HL-60 (cell line): ENCODE measurements around the gene TELO2.

Experiments
- CTCF ChIP-seq: IDR thresholded peaks from one replicate; pipeline ENCODE4 v1.5.1; 2011; ENCODE audit warnings: low read length, control low read depth, inconsistent platforms; ENCODE audit not compliant: insufficient read depth
- POLR2AphosphoS5 ChIP-seq: IDR thresholded peaks from 2 replicates; pipeline ENCODE4 v1.6.1; 2012; ENCODE audit warnings: low read depth
- REST ChIP-seq: IDR thresholded peaks from 2 replicates; pipeline ENCODE4 v1.6.1; 2012; ENCODE audit warnings: low read depth; ENCODE audit not compliant: insufficient replicate concordance
- SPI1 ChIP-seq: IDR thresholded peaks from 2 replicates; pipeline ENCODE4 v1.6.1; 2012; ENCODE audit warnings: low read depth, mild to moderate bottlenecking, borderline replicate concordance

GRCh38 chr16:1457489-1458245 lies 35.5 kb upstream of the TELO2 start:
- no peak for TF ChIP-seq CTCF
- TF ChIP-seq REST = no peak
- no peak for TF ChIP-seq POLR2AphosphoS5
- no peak for TF ChIP-seq SPI1
